Epithelial cell of esophagus (primary cell): ENCODE measurements around the gene RNPEP.
A peak's percentile ranks its signal among the peaks of the same experiment; 100 is the strongest.

Experiments
- DNase-seq: peaks from one replicate; pipeline ENCODE4 v3.0.0; 2010; ENCODE audit warnings: low read depth
- H3K4me3 ChIP-seq: 2 replicates; pipeline ENCODE4 v1.5.1; 2011; ENCODE audit warnings: mild to moderate bottlenecking, low read length, control low read depth
- TF ChIP-seq, protein P1 (sequence below): IDR thresholded peaks from 2 replicates; pipeline ENCODE4 v1.5.1; 2011; ENCODE audit warnings: low read depth, mild to moderate bottlenecking, low read length, control low read depth, inconsistent platforms; ENCODE audit not compliant: insufficient read depth; ENCODE audit errors: missing control alignments

The RNPEP gene

DNA sequence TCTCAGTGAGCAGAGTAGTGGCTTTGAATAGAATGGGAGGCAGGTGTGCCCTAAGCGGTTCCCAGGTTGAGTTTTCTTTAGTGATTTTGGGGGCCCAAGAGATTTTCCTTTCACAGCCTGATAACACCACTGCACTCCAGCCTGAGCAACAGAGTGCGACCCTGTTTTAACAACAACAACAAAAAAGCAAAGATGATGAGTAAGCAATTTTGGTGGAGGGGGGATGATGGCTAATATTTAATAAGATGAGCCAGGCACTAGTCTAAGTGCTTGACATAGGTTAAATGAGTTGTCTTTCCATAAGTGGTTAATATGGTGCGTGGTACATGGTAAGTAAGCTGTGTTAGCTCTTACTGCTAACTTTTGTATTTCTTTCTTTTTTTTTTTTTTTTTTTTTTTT, 2.0 kb downstream of the RNPEP start:
- DNase-seq = no peak
- TF ChIP-seq, protein P1, sequence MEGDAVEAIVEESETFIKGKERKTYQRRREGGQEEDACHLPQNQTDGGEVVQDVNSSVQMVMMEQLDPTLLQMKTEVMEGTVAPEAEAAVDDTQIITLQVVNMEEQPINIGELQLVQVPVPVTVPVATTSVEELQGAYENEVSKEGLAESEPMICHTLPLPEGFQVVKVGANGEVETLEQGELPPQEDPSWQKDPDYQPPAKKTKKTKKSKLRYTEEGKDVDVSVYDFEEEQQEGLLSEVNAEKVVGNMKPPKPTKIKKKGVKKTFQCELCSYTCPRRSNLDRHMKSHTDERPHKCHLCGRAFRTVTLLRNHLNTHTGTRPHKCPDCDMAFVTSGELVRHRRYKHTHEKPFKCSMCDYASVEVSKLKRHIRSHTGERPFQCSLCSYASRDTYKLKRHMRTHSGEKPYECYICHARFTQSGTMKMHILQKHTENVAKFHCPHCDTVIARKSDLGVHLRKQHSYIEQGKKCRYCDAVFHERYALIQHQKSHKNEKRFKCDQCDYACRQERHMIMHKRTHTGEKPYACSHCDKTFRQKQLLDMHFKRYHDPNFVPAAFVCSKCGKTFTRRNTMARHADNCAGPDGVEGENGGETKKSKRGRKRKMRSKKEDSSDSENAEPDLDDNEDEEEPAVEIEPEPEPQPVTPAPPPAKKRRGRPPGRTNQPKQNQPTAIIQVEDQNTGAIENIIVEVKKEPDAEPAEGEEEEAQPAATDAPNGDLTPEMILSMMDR = no peak
- H3K4me3 ChIP-seq = no peak overlapping the region

GRCh38 chr1:201985355-201985754, 2.9 kb downstream of the RNPEP start:
- no peak overlapping the region for H3K4me3 ChIP-seq
- DNase-seq = no peak
- TF ChIP-seq, protein P1 = no peak

DNA sequence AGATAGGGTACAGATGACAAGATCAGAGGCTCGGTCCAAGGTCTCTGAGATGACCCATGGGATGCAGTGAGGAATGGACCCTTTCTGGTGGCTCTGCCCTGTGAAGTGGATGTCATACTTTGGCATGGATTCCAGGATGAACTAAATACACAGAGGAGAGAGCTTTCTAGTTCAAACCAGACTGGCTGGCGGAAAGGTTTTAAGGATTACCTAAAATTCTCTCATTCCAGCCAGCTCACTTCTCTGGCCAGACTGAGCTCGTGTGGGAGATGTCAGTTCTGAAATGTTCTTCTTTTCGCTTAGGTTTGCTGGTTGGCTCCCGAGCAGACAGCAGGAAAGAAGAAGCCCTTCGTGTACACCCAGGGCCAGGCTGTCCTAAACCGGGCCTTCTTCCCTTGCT, 6.2 kb downstream of the RNPEP start:
- H3K4me3 ChIP-seq = no peak overlapping the region
- no peak for DNase-seq
- TF ChIP-seq, protein P1 = no peak

DNA sequence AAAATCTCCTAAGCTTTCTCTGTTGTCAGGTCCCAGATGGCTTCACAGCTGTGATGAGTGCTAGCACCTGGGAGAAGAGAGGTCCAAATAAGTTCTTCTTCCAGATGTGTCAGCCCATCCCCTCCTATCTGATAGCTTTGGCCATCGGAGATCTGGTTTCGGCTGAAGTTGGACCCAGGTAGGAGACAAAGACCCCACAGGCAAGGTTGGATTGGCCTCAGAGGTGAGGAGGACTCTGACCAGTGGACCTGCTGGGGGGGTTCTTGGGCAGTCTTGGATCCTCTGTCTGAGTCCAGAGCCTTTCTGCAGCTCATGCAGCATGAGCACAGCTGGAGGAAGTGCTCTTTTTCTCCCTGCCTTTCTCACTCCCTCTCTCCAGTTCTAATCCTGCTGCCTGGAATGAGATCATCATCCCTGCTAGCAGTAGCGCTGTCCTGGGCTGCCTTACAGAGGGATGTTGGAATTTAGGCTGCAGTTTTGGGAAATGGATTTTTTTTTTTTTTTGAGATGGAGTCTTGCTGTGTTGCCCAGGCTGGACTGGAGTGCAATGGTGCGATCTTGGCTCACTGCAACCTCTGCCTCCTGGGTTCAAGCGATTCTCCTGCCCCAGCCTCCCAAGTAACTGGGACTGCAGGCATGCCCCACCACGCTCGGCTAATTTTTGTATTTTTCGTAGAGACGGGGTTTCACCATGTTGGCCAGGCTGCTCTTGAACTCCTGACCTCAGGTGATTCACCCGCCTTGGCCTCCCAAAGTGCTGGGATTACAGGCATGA, 7.1 kb downstream of the RNPEP start:
- TF ChIP-seq, protein P1 = no peak
- no peak overlapping the region for H3K4me3 ChIP-seq
- DNase-seq = no peak

GRCh38 chr1:201990427-201990826, 8.0 kb downstream of the RNPEP start:
- DNase-seq = no peak
- TF ChIP-seq, protein P1 = no peak
- no peak overlapping the region for H3K4me3 ChIP-seq

- TF ChIP-seq, protein P1 = peak; percentile 89
- DNase-seq = peak; percentile 76
- H3K4me3 ChIP-seq = no peak overlapping the region
Observed at GRCh38 chr1:201999625-202000238, 17.3 kb downstream of the RNPEP start.
